B cell (primary cell): ENCODE data around the gene ARID1A. TPM values are rescaled to one million over a fixed set of nuclear protein-coding genes. Genes with fewer than 3 reads are reported as not detected.
A peak's percentile ranks its signal among the peaks of the same experiment; 100 is the strongest.

ENCODE experiments used
- ATAC-seq: fragments of 200-7000 bp; cut with Tn5 transposase; one replicate; pipeline ENCODE4 v1.10.0; 2021; ENCODE audit warnings: low read depth, mild to moderate bottlenecking, moderate number of reproducible peaks, moderate library complexity
- CTCF ChIA-PET: fragments of 350-600 bp; sonication (Branson Sonifier 250); formaldehyde crosslinking; loops from one replicate; lab custom pipeline; 2021; ENCODE audit warnings: antibody characterized with exemption, inconsistent platforms; lab: Charles Lee
- POLR2A ChIA-PET: fragments of 350-600 bp; sonication (Branson Sonifier 250); formaldehyde crosslinking; loops from one replicate; lab custom pipeline; 2021; ENCODE audit warnings: antibody characterized with exemption; lab: Charles Lee
- DNase-seq: peaks from one replicate; pipeline ENCODE4 v3.0.0; 2013
- H2AFZ ChIP-seq: 2 replicates; pipeline ENCODE4 v1.6.1; 2012; ENCODE audit warnings: mild to moderate bottlenecking, low read depth, low read length; ENCODE audit not compliant: insufficient read depth, poor library complexity, severe bottlenecking
- H3K27ac ChIP-seq, 2 donors: 1 replicate in 1 of 2; 2 replicates in 1 of 2; pipeline ENCODE4 v1.5.1; 2012 to 2013; ENCODE audit warnings: low read length in 2 of 2, mild to moderate bottlenecking in 2 of 2, moderate library complexity in 1 of 2
- H3K27me3 ChIP-seq, 4 experiments: fragments of 200-600 bp in 1 of 4; sonication (generic) in 1 of 4; replicated peaks in 1 of 4; 1 replicate in 2 of 4; 2 replicates in 2 of 4; pipeline versions ENCODE4 v1.6.1 to v1.7.0; 2013 to 2016; ENCODE audit warnings: low read length in 3 of 4, mild to moderate bottlenecking in 2 of 4, mixed read lengths in 1 of 4, moderate library complexity in 1 of 4; ENCODE audit not compliant: insufficient read depth in 4 of 4, control insufficient read depth in 3 of 4; ENCODE audit errors: control extremely low read depth in 1 of 4
- H3K36me3 ChIP-seq, 2 experiments: replicated peaks in 1 of 2; 1 replicate in 1 of 2; 2 replicates in 1 of 2; pipeline versions ENCODE4 v1.6.1 to v1.7.1; 2013; ENCODE audit warnings: low read length in 1 of 2; ENCODE audit not compliant: insufficient read depth in 2 of 2, control insufficient read depth in 1 of 2; ENCODE audit errors: control extremely low read depth in 1 of 2, extremely low read depth in 1 of 2
- H3K4me1 ChIP-seq, 2 donors: fragments of 200-600 bp in 1 of 2; sonication (generic) in 1 of 2; 1 replicate in 1 of 2; 2 replicates in 1 of 2; pipeline versions ENCODE4 v1.5.1 to v1.6.1; 2013 to 2017; ENCODE audit warnings: low read length in 2 of 2; ENCODE audit not compliant: control insufficient read depth in 2 of 2, insufficient read depth in 2 of 2
- H3K4me2 ChIP-seq: replicated peaks from 2 replicates; pipeline ENCODE3; 2012; ENCODE audit warnings: mild to moderate bottlenecking, low read depth, low read length; ENCODE audit not compliant: poor library complexity, severe bottlenecking
- H3K4me3 ChIP-seq, 5 experiments: fragments of 200-600 bp in 1 of 5; sonication (generic) in 1 of 5; 1 replicate in 3 of 5; 2 replicates in 2 of 5; pipeline versions ENCODE4 v1.5.1 to v1.7.0; 2011 to 2016; ENCODE audit warnings: low read length in 4 of 5, mild to moderate bottlenecking in 4 of 5, low read depth in 2 of 5, control low read depth in 1 of 5, moderate library complexity in 1 of 5; ENCODE audit not compliant: insufficient read depth in 1 of 5; ENCODE audit errors: control extremely low read depth in 1 of 5, extremely low read depth in 1 of 5
- H3K79me2 ChIP-seq: fragments of 200-600 bp; sonication (generic); one replicate; pipeline ENCODE4 v1.6.0; 2016; ENCODE audit warnings: low read length; ENCODE audit not compliant: control insufficient read depth, insufficient read depth
- H3K9ac ChIP-seq: fragments of 200-600 bp; sonication (generic); 2 replicates; pipeline ENCODE4 v1.6.1; 2017; ENCODE audit warnings: mild to moderate bottlenecking, low read length, moderate library complexity
- H3K9me3 ChIP-seq, 3 donors: one replicate each; pipeline versions ENCODE4 v1.6.1 to v1.7.1; 2013; ENCODE audit warnings: low read length in 2 of 3; ENCODE audit not compliant: control insufficient read depth in 2 of 3, insufficient read depth in 1 of 3; ENCODE audit errors: control extremely low read depth in 1 of 3
- H4K20me1 ChIP-seq: 2 replicates; pipeline ENCODE4 v1.6.0; 2012; ENCODE audit warnings: mild to moderate bottlenecking, low read length; ENCODE audit not compliant: insufficient read depth, control insufficient read depth, poor library complexity, severe bottlenecking
- H3K27ac Mint-ChIP-seq: one replicate; pipeline ENCODE4 v1.8.0; 2021; ENCODE audit warnings: mixed read lengths
- H3K27me3 Mint-ChIP-seq: one replicate; pipeline ENCODE4 v1.8.0; 2021; ENCODE audit warnings: mixed read lengths
- H3K4me1 Mint-ChIP-seq: one replicate; pipeline ENCODE4 v1.8.0; 2021; ENCODE audit warnings: mixed read lengths
- H3K4me3 Mint-ChIP-seq: one replicate; pipeline ENCODE4 v1.8.0; 2021; ENCODE audit warnings: mixed read lengths
- H3K9me3 Mint-ChIP-seq: one replicate; pipeline ENCODE4 v1.8.0; 2022; ENCODE audit warnings: mixed read lengths; ENCODE audit not compliant: insufficient read depth
- CTCF ChIP-seq: fragments of 200-600 bp; IDR thresholded peaks from one replicate; pipeline ENCODE4 v1.8.0; 2022; ENCODE audit warnings: antibody characterized with exemption, mild to moderate bottlenecking
- EZH2 ChIP-seq: IDR thresholded peaks from 2 replicates; pipeline ENCODE4 v1.6.1; 2012; ENCODE audit warnings: borderline replicate concordance, low read depth, mild to moderate bottlenecking, moderate library complexity, low read length; ENCODE audit not compliant: insufficient read depth, poor library complexity, severe bottlenecking
- whole genome bisulfite sequencing: methylation state at CpG from one replicate; pipeline ENCODE4 v1.1.5; 2013; ENCODE audit warnings: missing lambda C conversion rate; ENCODE audit not compliant: insufficient coverage; 5-methylcytosine and 5-hydroxymethylcytosine counted together
- intact Hi-C: fragments of 100-400 bp; cut with micrococcal nuclease; formaldehyde crosslinking; loops from one replicate; pipeline ENCODE4 v1.10.0; 2022
- polyA plus RNA-seq: library from polyadenylated mRNA; depleted of rRNA; stranded (reverse); fragments of >200 nt; gene quantifications from 2 replicates; pipeline ENCODE4 v1.2.3, GENCODE V29; 2012
- total RNA-seq, 2 donors: library from RNA; stranded (reverse); fragments of 120-200 nt in 1 of 2; gene quantifications; 1 replicate in 1 of 2; 2 replicates in 1 of 2; pipeline versions ENCODE4 v1.2.3 to v1.2.4, GENCODE V29; 2013 to 2022

ARID1A gene
- total and polyA plus RNA-seq, 2 donors (not counting 1 experiment from before 2014, with no cell fraction given) = 80.7 to 150 TPM

GRCh38 chr1:26749458-26749857 is 53.6 kb downstream of the ARID1A start:
- H3K4me1 Mint-ChIP-seq = peaks cover 64% of the 10 kb centered on the region
- Histone ChIP-seq H3K9ac (no peak overlapping the region), H3K27ac (peak overlapping the region in 1 of 2 donors; percentile 67), H3K27me3 (no peaks in the 10 kb centered on the region), H3K9me3 (no peaks in the 10 kb centered on the region), H4K20me1 (peaks cover 40% of the 10 kb centered on the region), H3K36me3 (peaks cover 0 to 68% of the 10 kb centered on the region in 2 experiments), H3K79me2 (peaks cover 94% of the 10 kb centered on the region), H2AFZ (no peak overlapping the region), H3K4me3 (no peak overlapping the region), H3K4me1 (peaks cover 39 to 48% of the 10 kb centered on the region in 2 donors), H3K4me2 (no peak overlapping the region)
- no peak overlapping the region for H3K27ac Mint-ChIP-seq
- intact Hi-C loops = no loop called here
- no peak overlapping the region for H3K4me3 Mint-ChIP-seq
- CTCF ChIA-PET = no interaction called here
- WGBS = 97% methylated on average over 4 of the region's 5 CpGs
- no peaks in the 10 kb centered on the region for H3K27me3 Mint-ChIP-seq
- POLR2A ChIA-PET = no interaction called here
- ATAC-seq = no peak
- no peak for DNase-seq
- H3K9me3 Mint-ChIP-seq = no peaks in the 10 kb centered on the region
- TF ChIP-seq EZH2 = no peak
- TF ChIP-seq CTCF = no peak

GRCh38 chr1:26750428-26750827 is 54.6 kb downstream of the ARID1A start:
- Mint-ChIP-seq H3K9me3 (no peaks in the 10 kb centered on the region), H3K27ac (peak overlapping the region; percentile 77), H3K27me3 (no peaks in the 10 kb centered on the region), H3K4me1 (peaks cover 59% of the 10 kb centered on the region), H3K4me3 (no peak overlapping the region)
- CTCF ChIA-PET = interaction anchor here (0.9 kb wide), 1 partner anchor 27 kb away, joined by 3 read pairs; no protein-coding TSS in a partner anchor
- no peak overlapping the region for H2AFZ ChIP-seq
- H3K4me1 ChIP-seq = peaks cover 30 to 38% of the 10 kb centered on the region in 2 donors
- H3K9me3 ChIP-seq = no peaks in the 10 kb centered on the region
- no peaks in the 10 kb centered on the region for H3K27me3 ChIP-seq
- no peak for ATAC-seq
- WGBS = 80% methylated on average over 1 of the region's 1 CpG
- POLR2A ChIA-PET = interaction anchor here (0.7 kb wide), 1 partner anchor 13 kb away, joined by 3 read pairs; no protein-coding TSS in a partner anchor
- H3K4me3 ChIP-seq = no peak overlapping the region
- no peak overlapping the region for H3K4me2 ChIP-seq
- DNase-seq = no peak
- no peak for TF ChIP-seq CTCF
- no peak for TF ChIP-seq EZH2
- H3K79me2 ChIP-seq = peaks cover 99% of the 10 kb centered on the region
- peaks cover 49% of the 10 kb centered on the region for H4K20me1 ChIP-seq
- peak overlapping the region in 1 of 2 donors; percentile 67 for H3K27ac ChIP-seq
- peaks cover 0 to 72% of the 10 kb centered on the region in 2 experiments for H3K36me3 ChIP-seq
- intact Hi-C loops = no loop called here
- H3K9ac ChIP-seq = no peak overlapping the region
